KMS-11 (cell line): ENCODE results near the gene EDARADD.

Source experiments
- H2AFZ ChIP-seq: fragments of 200-600 bp; sonication (generic); 2 replicates; pipeline ENCODE4 v1.6.1; 2016; ENCODE audit warnings: antibody characterized with exemption, mixed run types, low read depth
- H3K27ac ChIP-seq: fragments of 200-600 bp; sonication (generic); 2 replicates; pipeline ENCODE4 v1.6.1; 2016; ENCODE audit warnings: mild to moderate bottlenecking, mixed run types
- H3K27me3 ChIP-seq: fragments of 200-600 bp; sonication (generic); 2 replicates; pipeline ENCODE4 v1.6.1; 2017; ENCODE audit warnings: mild to moderate bottlenecking, low read depth, mixed run types, moderate library complexity; ENCODE audit not compliant: insufficient read depth
- H3K36me3 ChIP-seq: fragments of 200-600 bp; sonication (generic); 2 replicates; pipeline ENCODE4 v1.6.1; 2017; ENCODE audit warnings: mild to moderate bottlenecking, mixed run types; ENCODE audit not compliant: insufficient read depth
- H3K4me1 ChIP-seq: fragments of 200-600 bp; sonication (generic); 2 replicates; pipeline ENCODE4 v1.6.1; 2016; ENCODE audit warnings: mild to moderate bottlenecking, low read depth, mixed run types; ENCODE audit not compliant: poor library complexity, severe bottlenecking
- H3K4me2 ChIP-seq: fragments of 200-600 bp; sonication (generic); 2 replicates; pipeline ENCODE4 v1.7.0; 2016; ENCODE audit warnings: mild to moderate bottlenecking, mixed run types
- H3K4me3 ChIP-seq: fragments of 200-600 bp; sonication (generic); IDR thresholded peaks from 2 replicates; pipeline ENCODE4 v1.6.1; 2017; ENCODE audit warnings: low read depth, low read length, mixed read lengths; ENCODE audit not compliant: insufficient read depth
- H3K79me2 ChIP-seq: fragments of 200-600 bp; sonication (generic); 2 replicates; pipeline ENCODE4 v1.6.1; 2016; ENCODE audit warnings: low read depth, mixed run types; ENCODE audit not compliant: insufficient read depth
- H3K9ac ChIP-seq: fragments of 200-600 bp; sonication (generic); 2 replicates; pipeline ENCODE4 v1.6.1; 2016; ENCODE audit warnings: mild to moderate bottlenecking, mixed run types
- H4K20me1 ChIP-seq: fragments of 200-600 bp; sonication (generic); 2 replicates; pipeline ENCODE4 v1.6.1; 2016; ENCODE audit warnings: mild to moderate bottlenecking, mixed run types; ENCODE audit not compliant: insufficient read depth
- CTCF ChIP-seq: fragments of 200-600 bp; sonication (generic); conservative IDR thresholded peaks from 2 replicates; pipeline ENCODE4 v1.6.1; 2017; ENCODE audit warnings: low read depth, mild to moderate bottlenecking, antibody characterized with exemption, low read length, moderate library complexity, mixed read lengths

The EDARADD gene

GRCh38 chr1:236371083-236371482 lies 23.0 kb upstream of the EDARADD start:
- no peak overlapping the region for H3K4me2 ChIP-seq
- no peak overlapping the region for H2AFZ ChIP-seq
- H3K27me3 ChIP-seq = no peaks in the 10 kb centered on the region
- H3K79me2 ChIP-seq = no peaks in the 10 kb centered on the region
- no peaks in the 10 kb centered on the region for H3K36me3 ChIP-seq
- H3K4me3 ChIP-seq = no peak overlapping the region
- H3K27ac ChIP-seq = no peak overlapping the region
- no peaks in the 10 kb centered on the region for H4K20me1 ChIP-seq
- no peak for TF ChIP-seq CTCF
- no peak overlapping the region for H3K9ac ChIP-seq
- H3K4me1 ChIP-seq = no peaks in the 10 kb centered on the region

DNA sequence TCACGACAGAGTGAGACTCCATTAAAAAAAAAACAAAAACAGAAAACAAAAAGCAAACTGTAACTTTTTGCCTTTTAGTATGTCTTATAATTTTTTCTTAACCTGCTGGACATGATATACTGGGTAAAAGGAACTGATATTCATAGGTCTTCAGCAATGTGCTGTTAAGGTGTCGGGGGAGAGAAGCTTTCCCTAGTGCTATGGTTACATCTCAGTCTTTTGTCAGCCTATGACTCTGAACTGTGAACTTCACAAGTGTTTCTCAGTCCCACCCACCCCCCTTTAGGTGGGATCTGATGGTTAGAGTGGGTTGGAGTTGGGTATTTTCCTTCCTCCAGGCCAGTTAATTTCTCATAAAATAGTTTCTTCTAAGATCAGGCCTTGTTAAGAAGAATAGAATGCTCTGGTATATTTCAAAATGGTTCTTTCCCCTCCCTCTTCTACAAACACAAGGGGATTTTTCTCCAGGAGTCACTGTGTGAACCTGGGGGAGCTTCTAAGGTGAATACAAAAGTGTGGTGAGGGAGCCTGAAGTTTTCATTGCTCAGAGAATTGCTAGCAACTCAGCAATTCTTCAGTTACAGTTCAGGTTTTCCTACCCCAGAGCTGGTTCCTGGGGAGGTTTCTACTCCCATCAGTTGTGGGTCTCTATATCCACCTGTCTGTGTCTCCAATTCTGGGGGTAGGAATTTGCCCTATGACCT lies 16.1 kb upstream of the EDARADD start:
- no peaks in the 10 kb centered on the region for H3K27me3 ChIP-seq
- no peak overlapping the region for H3K27ac ChIP-seq
- H3K9ac ChIP-seq = no peak overlapping the region
- no peaks in the 10 kb centered on the region for H3K4me1 ChIP-seq
- no peak overlapping the region for H3K4me3 ChIP-seq
- H3K4me2 ChIP-seq = no peak overlapping the region
- H3K79me2 ChIP-seq = no peaks in the 10 kb centered on the region
- H3K36me3 ChIP-seq = no peaks in the 10 kb centered on the region
- no peaks in the 10 kb centered on the region for H4K20me1 ChIP-seq
- H2AFZ ChIP-seq = no peak overlapping the region
- no peak for TF ChIP-seq CTCF

DNA sequence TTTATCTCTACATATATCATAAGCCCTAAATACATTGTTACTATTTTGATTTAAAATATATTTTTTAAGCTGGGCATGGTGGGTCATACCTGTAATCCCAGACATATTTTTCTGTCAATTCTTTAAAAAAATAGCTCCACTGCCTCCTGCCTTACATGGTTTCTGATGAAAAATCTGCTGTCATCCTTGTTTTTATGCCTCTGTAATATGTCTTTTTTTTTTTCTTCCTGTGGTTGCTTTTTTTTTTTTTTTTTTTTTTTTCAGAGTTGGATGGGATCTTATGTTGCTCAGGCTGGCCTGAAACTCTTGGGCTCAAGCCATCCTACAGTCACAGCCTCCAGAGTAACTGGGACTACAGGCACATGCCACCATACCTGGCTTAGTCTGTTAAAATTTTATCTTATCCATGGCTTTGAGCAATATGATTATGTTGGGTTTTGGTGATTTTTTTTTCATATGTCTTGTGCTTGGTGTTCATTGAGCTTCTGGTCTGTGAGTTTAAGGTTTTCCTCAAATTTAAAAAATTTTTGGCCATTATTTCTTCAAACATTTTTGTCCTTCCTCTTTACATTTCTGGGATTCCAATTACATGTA lies 12.4 kb upstream of the EDARADD start:
- TF ChIP-seq CTCF = no peak
- Histone ChIP-seq H3K36me3 (no peaks in the 10 kb centered on the region), H3K4me3 (no peak overlapping the region), H4K20me1 (no peaks in the 10 kb centered on the region), H3K9ac (no peak overlapping the region), H3K79me2 (no peaks in the 10 kb centered on the region), H3K4me1 (no peaks in the 10 kb centered on the region), H3K27ac (no peak overlapping the region), H3K4me2 (no peak overlapping the region), H3K27me3 (no peaks in the 10 kb centered on the region), H2AFZ (no peak overlapping the region)

GRCh38 chr1:236388332-236388731 lies 5.8 kb upstream of the EDARADD start:
- Histone ChIP-seq H3K4me1 (no peaks in the 10 kb centered on the region), H3K4me2 (no peak overlapping the region), H3K4me3 (no peak overlapping the region), H3K27me3 (no peaks in the 10 kb centered on the region), H3K79me2 (no peaks in the 10 kb centered on the region), H4K20me1 (no peaks in the 10 kb centered on the region), H3K27ac (no peak overlapping the region), H3K36me3 (no peaks in the 10 kb centered on the region), H3K9ac (no peak overlapping the region), H2AFZ (no peak overlapping the region)
- TF ChIP-seq CTCF = no peak
